GM21526 (cell line): Measurements from ENCODE around the gene RAB3B.
"Not testable (repeated sequence)": the region's sequence is repeated elsewhere in the genome, so short reads cannot be mapped to it uniquely, and the experiment has no call there.

Experiments used
- ATAC-seq: cut with Tn5 transposase; IDR thresholded peaks from one replicate; pipeline ENCODE4 v1.9.1; 2021; ENCODE audit warnings: moderate library complexity; ENCODE audit not compliant: unreplicated experiment, low FRiP score

Gene RAB3B

DNA sequence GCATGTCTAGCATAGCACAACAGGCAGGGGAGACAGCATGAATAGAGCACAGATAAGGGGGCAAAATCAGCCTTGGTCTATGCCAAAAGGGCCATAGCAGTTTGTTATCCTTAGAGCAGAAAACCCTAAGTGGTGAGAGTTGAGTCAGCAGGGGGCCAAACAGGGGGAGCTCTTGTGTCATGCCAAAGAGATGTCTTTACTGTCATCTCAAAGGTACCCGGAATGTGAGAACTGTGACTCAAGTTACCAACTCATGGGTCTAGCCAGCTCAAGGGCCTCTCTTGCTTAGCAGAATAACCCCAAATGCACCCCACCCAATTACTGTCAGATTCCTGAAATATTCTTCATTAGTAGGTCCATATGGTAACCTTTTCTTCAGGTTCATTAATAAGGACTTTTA lies 66.0 kb downstream of the RAB3B start:
- ATAC-seq = no peak

- no peak for ATAC-seq
Measured at GRCh38 chr1:51922040-51922439, 68.5 kb downstream of the RAB3B start.

- no peak for ATAC-seq
Measured at GRCh38 chr1:51920130-51920529, 70.4 kb downstream of the RAB3B start.

DNA sequence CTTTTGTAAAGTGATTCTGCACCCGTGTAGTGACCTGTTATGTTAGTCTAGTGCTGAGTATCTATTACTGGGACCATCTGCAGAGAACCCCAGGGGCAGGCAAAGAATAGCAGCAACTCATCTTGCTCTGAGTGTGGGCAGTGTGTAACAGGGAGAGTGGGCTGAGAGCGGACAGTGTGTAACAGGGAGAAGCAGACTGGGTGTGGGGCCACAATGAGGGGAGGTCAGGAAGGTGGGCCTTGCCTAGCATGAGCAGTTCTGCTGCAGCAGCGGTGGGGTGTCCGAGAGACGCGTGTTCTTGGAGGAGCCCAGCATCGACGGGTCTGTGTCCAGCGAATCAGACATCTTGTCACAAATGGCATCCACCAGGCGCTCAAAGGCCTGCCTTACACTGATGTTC lies 70.8 kb downstream of the RAB3B start:
- no peak for ATAC-seq

- ATAC-seq = no peak
Measured at GRCh38 chr1:51916587-51917405, 73.7 kb downstream of the RAB3B start.

- no peak for ATAC-seq
Measured at GRCh38 chr1:51915951-51916350, 74.5 kb downstream of the RAB3B start.

- no peak for ATAC-seq
Measured at GRCh38 chr1:51912881-51913280, 77.6 kb downstream of the RAB3B start.

DNA sequence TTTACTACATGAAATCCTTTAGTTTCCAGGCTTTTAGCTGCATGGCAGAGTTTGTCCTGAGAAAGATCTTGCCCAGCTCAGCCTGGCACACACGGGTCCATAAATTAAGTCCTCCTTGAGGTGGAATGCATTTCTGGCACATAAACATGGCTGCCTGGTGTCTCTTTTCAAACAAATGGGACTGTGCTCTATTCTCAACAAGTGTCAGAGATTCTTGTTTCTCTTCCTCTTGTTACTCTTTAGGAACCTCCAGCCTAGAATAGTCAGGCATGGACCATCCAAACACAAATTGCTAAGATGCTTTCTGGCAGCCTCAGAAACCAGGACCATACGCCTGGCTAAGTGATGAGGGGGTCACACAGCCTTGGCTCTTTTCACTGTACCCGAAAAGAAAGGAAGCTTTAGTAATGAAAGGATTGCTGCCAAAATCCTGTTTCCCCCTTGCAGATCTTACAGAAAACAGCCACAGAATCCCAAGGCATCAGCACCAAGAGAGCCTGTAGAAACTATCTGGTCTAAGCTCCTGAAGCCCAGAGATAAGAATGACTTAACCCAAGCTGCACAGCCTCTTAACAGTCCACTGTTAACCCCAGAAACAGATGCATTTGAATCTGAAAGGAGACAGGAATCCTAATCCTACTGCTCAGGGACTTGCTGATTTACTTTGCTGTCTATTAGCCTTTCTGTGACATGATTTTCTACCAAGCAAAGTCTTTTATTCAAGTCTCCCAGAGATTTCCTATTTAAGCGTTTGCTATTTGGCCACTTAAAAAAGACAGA lies 80.1 kb downstream of the RAB3B start:
- no peak for ATAC-seq

GRCh38 chr1:51908499-51908898 lies 82.0 kb downstream of the RAB3B start:
- ATAC-seq = no peak

GRCh38 chr1:51907079-51907702 lies 83.3 kb downstream of the RAB3B start:
- no peak for ATAC-seq

DNA sequence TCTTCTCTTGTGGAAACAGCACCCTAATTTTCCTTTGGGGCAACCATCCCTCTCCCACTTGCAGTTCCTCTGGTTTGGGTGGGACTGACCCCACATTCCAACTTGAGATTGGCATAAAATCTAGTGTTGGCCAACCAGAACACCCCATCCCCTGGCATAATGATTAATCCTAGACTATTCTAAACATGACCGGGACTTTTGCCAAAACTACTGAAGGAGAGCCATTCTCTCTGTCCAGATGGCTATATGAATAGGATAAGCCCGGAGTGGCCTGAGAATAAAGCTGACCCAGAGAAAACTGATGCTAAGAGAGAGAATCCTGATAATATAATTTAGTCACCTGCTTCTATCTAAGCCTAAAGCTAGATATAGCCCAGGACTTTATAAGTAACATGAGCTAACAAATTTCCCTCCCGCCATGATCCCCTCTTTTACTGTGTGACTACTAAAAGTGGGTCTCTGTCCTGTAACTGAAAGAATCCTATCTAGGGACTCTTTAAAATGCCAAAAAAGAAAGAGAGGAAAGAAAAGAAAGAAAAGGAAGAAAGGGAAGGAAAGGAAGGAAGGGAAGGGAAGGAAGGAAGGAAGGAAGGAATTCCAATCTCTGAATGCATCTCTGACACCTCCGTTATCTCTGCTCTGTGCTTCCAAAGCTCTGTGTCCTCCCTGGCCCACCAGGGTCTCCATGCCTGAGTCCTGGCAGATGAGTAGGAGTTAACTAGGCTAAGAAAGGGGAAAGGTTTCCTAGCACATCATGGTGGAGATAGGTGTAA lies 84.0 kb downstream of the RAB3B start:
- ATAC-seq = no peak

GRCh38 chr1:51902456-51902855 lies 88.0 kb downstream of the RAB3B start:
- ATAC-seq = no peak

GRCh38 chr1:51901151-51901550 lies 89.3 kb downstream of the RAB3B start:
- ATAC-seq = no peak

- ATAC-seq = no peak
Measured at GRCh38 chr1:51899022-51899421, 91.5 kb downstream of the RAB3B start.

DNA sequence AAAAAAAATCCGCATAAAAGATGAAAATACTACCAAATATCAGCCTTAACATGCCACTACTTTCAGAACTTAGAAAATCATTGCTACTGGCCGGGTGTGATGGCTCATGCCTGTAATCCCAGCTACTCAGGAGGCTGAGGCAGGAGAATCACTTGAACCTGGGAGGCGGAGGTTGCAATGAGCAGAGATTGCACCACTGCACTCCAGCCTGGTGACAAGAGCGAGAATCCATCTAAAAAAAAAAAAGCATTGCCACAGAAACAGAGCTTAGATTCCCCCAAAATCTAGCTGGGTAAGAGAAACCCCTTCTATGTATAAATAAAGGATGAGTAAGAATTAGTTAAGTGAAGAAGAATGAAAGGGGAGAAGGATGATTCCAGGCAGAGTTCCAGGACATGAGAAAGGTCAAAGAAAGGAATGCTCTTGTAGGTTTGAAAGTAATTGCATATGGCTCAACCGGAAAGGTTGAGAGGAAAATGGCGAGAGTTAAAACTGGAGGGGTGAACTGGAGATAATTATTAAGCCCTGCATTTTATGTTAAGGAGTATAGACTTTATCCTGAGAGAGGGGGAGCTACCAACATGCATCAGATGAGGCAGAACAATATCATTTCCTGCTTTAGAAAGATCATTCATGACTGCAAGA lies 92.3 kb downstream of the RAB3B start:
- ATAC-seq = no peak

GRCh38 chr1:51897699-51898031 lies 92.8 kb downstream of the RAB3B start:
- ATAC-seq = no peak

DNA sequence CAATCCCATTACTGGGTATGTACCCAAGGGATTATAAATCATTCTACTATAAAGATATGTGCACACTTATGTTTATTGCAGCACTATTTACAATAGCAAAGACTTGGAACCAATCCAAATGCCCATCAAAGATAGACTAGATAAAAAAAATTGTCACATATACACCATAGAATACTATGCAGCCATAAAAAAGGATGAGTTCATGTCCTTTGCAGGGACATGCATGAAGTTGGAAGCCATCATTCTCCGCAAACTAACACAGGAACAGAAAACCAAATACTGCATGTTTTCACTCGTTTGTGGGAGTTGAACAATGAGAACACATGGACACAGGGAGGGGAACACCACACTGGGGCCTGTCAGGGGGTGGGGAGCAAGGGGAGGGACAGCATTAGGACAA lies 95.8 kb downstream of the RAB3B start:
- ATAC-seq = not testable (repeated sequence)

DNA sequence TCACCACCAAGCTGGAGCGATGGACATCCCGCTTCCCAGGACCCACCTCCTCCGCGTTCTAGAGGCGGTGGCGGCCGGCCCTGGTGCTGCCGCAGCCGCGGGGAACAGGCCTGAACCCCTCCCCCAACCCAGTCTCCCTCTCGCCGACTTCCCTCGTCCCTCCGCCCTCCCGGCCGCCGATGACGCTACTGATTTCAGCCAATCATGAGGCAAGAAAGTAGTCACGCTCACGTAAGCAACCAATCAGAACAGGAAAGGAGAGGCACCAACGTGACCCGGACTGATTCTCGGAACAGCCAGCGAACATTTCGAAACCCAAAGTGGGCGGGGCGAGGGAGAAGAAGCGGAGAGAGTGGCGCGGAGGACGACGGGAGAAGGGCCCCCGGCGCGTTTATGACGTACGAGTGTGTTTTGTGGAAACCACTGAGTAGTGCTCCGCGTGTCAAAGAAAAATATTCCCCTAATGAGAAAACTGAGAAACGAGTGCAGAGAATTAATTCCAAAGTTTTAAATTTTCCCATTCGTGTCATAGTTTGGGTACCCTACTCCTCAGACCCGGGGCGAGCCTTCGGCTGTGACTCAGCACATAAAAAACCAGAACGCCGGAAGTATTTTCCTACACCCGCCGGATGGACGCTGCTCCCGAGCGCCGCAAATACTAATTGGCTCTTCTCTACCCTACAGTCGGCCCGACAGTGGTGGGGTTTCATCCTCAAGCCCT lies 111.7 kb downstream of the RAB3B start, which contains the start of gene NRDC:
TSS of gene NRDC (minus strand) at position 112 of the 721 bp plus-strand sequence. CDS start 112 bp downstream, outside the sequence.
- ATAC-seq = peak; percentile 92

GRCh38 chr1:51878308-51878615 lies 112.2 kb downstream of the RAB3B start:
- ATAC-seq = no peak
